ELR (cell line): ENCODE data around the gene XKR3.
"Not testable (repeated sequence)": the region's sequence is repeated elsewhere in the genome, so short reads cannot be mapped to it uniquely, and the experiment has no call there.

Source experiments
- DNase-seq: peaks from one replicate; pipeline ENCODE4 v3.0.0-alpha.2; 2015; ENCODE audit warnings: low read depth

XKR3 gene

GRCh38 chr22:16747266-16748159 lies 77.7 kb downstream of the XKR3 start:
- DNase-seq, result not testable (repeated sequence)

DNA sequence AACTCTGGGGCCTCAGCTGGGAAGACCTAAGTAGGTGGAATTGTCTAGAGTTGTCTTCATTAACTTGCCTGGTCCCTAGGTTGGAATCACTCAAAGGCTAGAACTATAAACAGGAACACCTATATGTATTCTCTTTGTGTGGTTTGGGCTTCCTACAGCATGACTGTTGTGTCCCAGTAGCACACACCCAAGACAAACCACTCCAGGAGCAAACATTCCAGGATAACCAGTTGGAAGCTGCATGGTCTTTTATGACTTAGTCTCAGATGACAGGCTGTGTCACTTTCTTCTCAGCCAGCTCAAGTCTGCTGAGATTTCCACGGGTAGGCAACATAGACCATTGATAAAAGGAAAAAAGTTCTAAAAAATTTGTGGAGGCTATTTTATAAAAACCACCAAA lies 90.9 kb downstream of the XKR3 start:
- not testable (repeated sequence) for DNase-seq
